H9 (cell line): ENCODE data around the gene SPATA2. TPM values are rescaled to one million over a fixed set of nuclear protein-coding genes. Genes with fewer than 3 reads are reported as not detected.

Source experiments
- DNase-seq: peaks from one replicate; pipeline ENCODE4 v3.0.0-alpha.2; 2017
- H2AFZ ChIP-seq: one replicate; pipeline ENCODE4 v1.6.1; 2013; ENCODE audit warnings: mild to moderate bottlenecking, low read length, control low read depth, moderate library complexity
- H2AK5ac ChIP-seq: 2 replicates; pipeline ENCODE4 v1.6.1; 2013; ENCODE audit warnings: low read length, control low read depth, mixed read lengths; ENCODE audit not compliant: insufficient read length
- H2BK120ac ChIP-seq: one replicate; pipeline ENCODE4 v1.6.1; 2013; ENCODE audit warnings: low read depth, mild to moderate bottlenecking, low read length, control low read depth, inconsistent platforms; ENCODE audit not compliant: poor library complexity, severe bottlenecking
- H2BK12ac ChIP-seq: 2 replicates; pipeline ENCODE4 v1.6.1; 2013; ENCODE audit warnings: low read length, control low read depth, mixed read lengths, low read depth; ENCODE audit not compliant: insufficient read length
- H2BK15ac ChIP-seq: 2 replicates; pipeline ENCODE4 v1.6.1; 2013; ENCODE audit warnings: low read depth, low read length, control low read depth
- H2BK20ac ChIP-seq: one replicate; pipeline ENCODE4 v1.6.1; 2013; ENCODE audit warnings: low read depth, mild to moderate bottlenecking, low read length, control low read depth, inconsistent platforms; ENCODE audit not compliant: poor library complexity, severe bottlenecking
- H2BK5ac ChIP-seq: 2 replicates; pipeline ENCODE4 v1.6.1; 2013; ENCODE audit warnings: low read length, control low read depth, mixed read lengths; ENCODE audit not compliant: insufficient read length
- H3K14ac ChIP-seq: 2 replicates; pipeline ENCODE4 v1.6.1; 2013; ENCODE audit warnings: low read length, control low read depth; ENCODE audit not compliant: insufficient read depth
- H3K18ac ChIP-seq: 2 replicates; pipeline ENCODE4 v1.6.1; 2013; ENCODE audit warnings: low read depth, mild to moderate bottlenecking, mixed read lengths, low read length, control low read depth; ENCODE audit not compliant: insufficient read length
- H3K23ac ChIP-seq: 2 replicates; pipeline ENCODE4 v1.6.1; 2013; ENCODE audit warnings: low read length, control low read depth, mixed read lengths, low read depth; ENCODE audit not compliant: insufficient read length
- H3K23me2 ChIP-seq: 2 replicates; pipeline ENCODE4 v1.6.1; 2013; ENCODE audit warnings: low read depth, mild to moderate bottlenecking, mixed read lengths, low read length, control low read depth; ENCODE audit not compliant: insufficient read length, poor library complexity, severe bottlenecking
- H3K27ac ChIP-seq: 2 replicates; pipeline ENCODE4 v1.5.1; 2013; ENCODE audit warnings: low read length, control low read depth, mixed read lengths, low read depth; ENCODE audit not compliant: insufficient read length
- H3K27me3 ChIP-seq: 2 replicates; pipeline ENCODE4 v1.6.1; 2013; ENCODE audit warnings: low read length, control low read depth, inconsistent platforms; ENCODE audit not compliant: insufficient read depth
- H3K4ac ChIP-seq: 2 replicates; pipeline ENCODE4 v1.6.1; 2013; ENCODE audit warnings: low read depth, mild to moderate bottlenecking, control low read depth, inconsistent platforms, low read length, moderate library complexity
- H3K4me1 ChIP-seq: 2 replicates; pipeline ENCODE4 v1.6.1; 2013; ENCODE audit warnings: low read length, control low read depth, inconsistent platforms; ENCODE audit not compliant: insufficient read depth
- H3K4me2 ChIP-seq: 2 replicates; pipeline ENCODE4 v1.6.1; 2013; ENCODE audit warnings: low read length, control low read depth, mixed read lengths; ENCODE audit not compliant: insufficient read length, insufficient read depth
- H3K56ac ChIP-seq: 2 replicates; pipeline ENCODE4 v1.6.1; 2013; ENCODE audit warnings: low read depth, mild to moderate bottlenecking, mixed read lengths, low read length, control low read depth; ENCODE audit not compliant: insufficient read length
- H3K79me1 ChIP-seq: 2 replicates; pipeline ENCODE4 v1.6.1; 2013; ENCODE audit warnings: low read depth, mild to moderate bottlenecking, moderate library complexity, low read length, control low read depth, inconsistent platforms; ENCODE audit not compliant: insufficient read depth, poor library complexity, severe bottlenecking
- H3K79me2 ChIP-seq: 2 replicates; pipeline ENCODE4 v1.6.1; 2013; ENCODE audit warnings: low read length, control low read depth, inconsistent platforms; ENCODE audit not compliant: insufficient read depth
- H3K9ac ChIP-seq: 2 replicates; pipeline ENCODE4 v1.6.1; 2013; ENCODE audit warnings: low read length, control low read depth, mixed read lengths; ENCODE audit not compliant: insufficient read length; ENCODE audit errors: extremely low read depth
- H3K9me3 ChIP-seq: one replicate; pipeline ENCODE4 v1.6.1; 2013; ENCODE audit warnings: low read depth, low read length, inconsistent platforms; ENCODE audit not compliant: control insufficient read depth
- H3T11ph ChIP-seq: one replicate; pipeline ENCODE4 v1.6.1; 2013; ENCODE audit warnings: mild to moderate bottlenecking, low read length, control low read depth, inconsistent platforms
- H4K20me1 ChIP-seq: one replicate; pipeline ENCODE4 v1.6.1; 2013; ENCODE audit not compliant: control insufficient read depth, insufficient read length, insufficient read depth
- H4K5ac ChIP-seq: 2 replicates; pipeline ENCODE4 v1.6.1; 2013; ENCODE audit warnings: low read depth, mild to moderate bottlenecking, mixed read lengths, low read length, control low read depth; ENCODE audit not compliant: insufficient read length
- H4K8ac ChIP-seq: replicated peaks from 2 replicates; pipeline ENCODE4 v1.6.1; 2013; ENCODE audit warnings: low read length, control low read depth, mixed read lengths, low read depth; ENCODE audit not compliant: insufficient read length
- H4K91ac ChIP-seq: 2 replicates; pipeline ENCODE4 v1.6.1; 2013; ENCODE audit warnings: low read depth, mild to moderate bottlenecking, moderate library complexity, mixed read lengths, low read length, control low read depth; ENCODE audit not compliant: insufficient read length
- H3K27ac Mint-ChIP-seq, 3 experiments: 2 replicates in 2 of 3; 3 replicates in 1 of 3; pipeline ENCODE4 v1.8.0; 2020 to 2021; ENCODE audit warnings: mixed read lengths in 3 of 3, mild to moderate bottlenecking in 1 of 3, moderate library complexity in 1 of 3
- H3K27me3 Mint-ChIP-seq: 2 replicates; pipeline ENCODE4 v1.8.0; 2021; ENCODE audit warnings: low read depth, mild to moderate bottlenecking, moderate library complexity, mixed read lengths
- H3K36me3 Mint-ChIP-seq, 3 experiments: 2 replicates in 2 of 3; 3 replicates in 1 of 3; pipeline ENCODE4 v1.8.0; 2020 to 2021; ENCODE audit warnings: low read depth in 3 of 3, mixed read lengths in 3 of 3; ENCODE audit not compliant: insufficient read depth in 1 of 3
- H3K4me1 Mint-ChIP-seq, 2 experiments: 2 replicates each; pipeline ENCODE4 v1.8.0; 2020; ENCODE audit warnings: mixed read lengths in 2 of 2
- H3K4me3 Mint-ChIP-seq, 2 experiments: 2 replicates in 1 of 2; 3 replicates in 1 of 2; pipeline ENCODE4 v1.8.0; 2020 to 2021; ENCODE audit warnings: mild to moderate bottlenecking in 2 of 2, mixed read lengths in 2 of 2, moderate library complexity in 1 of 2
- H3K9me3 Mint-ChIP-seq, 2 experiments: 2 replicates in 1 of 2; 3 replicates in 1 of 2; pipeline ENCODE4 v1.8.0; 2020; ENCODE audit warnings: mild to moderate bottlenecking in 2 of 2, mixed read lengths in 2 of 2, moderate library complexity in 1 of 2
- WGBS: extraction: QIAGEN DNeasy Blood & Tissue Kit; methylation state at CpG from one replicate; pipeline ENCODE4 v1.1.7; 2013; ENCODE audit warnings: missing lambda C conversion rate, low lambda C conversion rate, mixed read lengths; ENCODE audit not compliant: insufficient read length; ENCODE audit errors: extremely low coverage; 5-methylcytosine and 5-hydroxymethylcytosine counted together
- long read RNA-seq: library from polyadenylated mRNA; unstranded; transcript quantifications from one replicate; pipeline ENCODE4 v2.0.0, GENCODE V29; 2020
- total RNA-seq: library from RNA; stranded (reverse); gene quantifications from 2 replicates; pipeline ENCODE4 v1.2.1, GENCODE V29; 2021
- TF ChIP-seq, protein P1 (sequence below): fragments of 200-600 bp; sonication (generic); conservative IDR thresholded peaks from 3 replicates; pipeline ENCODE4 v1.8.0; 2021; ENCODE audit warnings: antibody characterized with exemption, mild to moderate bottlenecking

Gene SPATA2, protein sequence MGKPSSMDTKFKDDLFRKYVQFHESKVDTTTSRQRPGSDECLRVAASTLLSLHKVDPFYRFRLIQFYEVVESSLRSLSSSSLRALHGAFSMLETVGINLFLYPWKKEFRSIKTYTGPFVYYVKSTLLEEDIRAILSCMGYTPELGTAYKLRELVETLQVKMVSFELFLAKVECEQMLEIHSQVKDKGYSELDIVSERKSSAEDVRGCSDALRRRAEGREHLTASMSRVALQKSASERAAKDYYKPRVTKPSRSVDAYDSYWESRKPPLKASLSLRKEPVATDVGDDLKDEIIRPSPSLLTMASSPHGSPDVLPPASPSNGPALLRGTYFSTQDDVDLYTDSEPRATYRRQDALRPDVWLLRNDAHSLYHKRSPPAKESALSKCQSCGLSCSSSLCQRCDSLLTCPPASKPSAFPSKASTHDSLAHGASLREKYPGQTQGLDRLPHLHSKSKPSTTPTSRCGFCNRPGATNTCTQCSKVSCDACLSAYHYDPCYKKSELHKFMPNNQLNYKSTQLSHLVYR
- 9.6 and 9.8 TPM in 2 replicates for total RNA-seq
- long read RNA-seq, full-length matches to known transcripts: 48 of 53 reads
- long read RNA-seq, partial matches to known transcripts: 0 of 53 reads
- long read RNA-seq, other reads (novel, unspliced or antisense): 5 of 53 reads

DNA sequence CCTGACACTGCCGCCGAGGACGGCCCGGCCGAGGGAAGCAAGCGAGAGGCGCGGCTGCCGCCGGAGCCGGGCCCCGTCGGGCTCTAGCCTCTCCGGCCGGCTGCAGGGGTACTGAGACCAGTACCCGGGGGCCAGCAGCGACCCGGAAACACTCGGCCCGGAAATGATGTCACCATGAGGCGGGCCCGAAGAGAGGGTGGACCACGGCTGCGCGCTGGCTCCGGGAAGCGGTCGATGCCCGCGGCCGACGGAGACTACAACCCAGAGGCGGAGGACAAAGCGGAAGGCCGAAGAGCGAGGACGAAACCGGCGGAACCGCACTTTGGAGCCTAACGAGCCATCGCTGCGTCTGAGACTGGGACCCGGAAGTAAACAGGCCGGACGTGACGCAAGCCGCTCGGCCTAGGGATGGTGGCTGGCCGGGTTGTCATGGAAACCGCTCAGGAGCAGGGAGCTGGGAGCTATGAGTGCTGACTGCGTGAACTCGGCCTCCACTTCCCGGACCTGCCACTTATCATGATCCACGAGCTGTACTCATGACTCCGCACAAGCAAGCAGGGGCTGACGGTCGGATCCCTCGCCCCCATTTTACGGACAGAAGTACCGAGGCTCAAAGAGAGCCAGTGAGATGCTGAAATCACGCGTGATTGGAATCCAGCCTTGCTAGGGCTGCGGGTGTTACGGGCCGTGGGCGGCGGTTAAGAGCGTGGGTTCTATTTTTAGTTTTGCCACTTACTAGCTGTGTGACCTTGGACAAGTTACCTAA lies at the start of gene SPATA2:
Gene SPATA2 (minus strand): TSS at position 150 of the 766 bp plus-strand sequence. CDS start 7,039 bp downstream, outside the sequence.
- H3K18ac ChIP-seq: peak within 1 kb of the TSS; percentile 100
- Mint-ChIP-seq H3K27me3 (peaks cover 7% of the 10 kb centered on the region), H3K4me1 (peaks cover 16 to 20% of the 10 kb centered on the region in 2 experiments), H3K27ac (peak within 1 kb of the TSS; percentile 100), H3K9me3 (no peaks in the 10 kb centered on the region; a peak in 1 of 5 replicates), H3K4me3 (peak within 1 kb of the TSS; percentile 97 to 99), H3K36me3 (no peaks in the 10 kb centered on the region; a peak in 1 of 7 replicates)
- H2BK20ac ChIP-seq: peak within 1 kb of the TSS; percentile 99
- peak within 1 kb of the TSS; percentile 95 for H2AFZ ChIP-seq
- peak; percentile 95 for DNase-seq
- no peaks in the 10 kb centered on the region for H4K20me1 ChIP-seq
- H2BK5ac ChIP-seq: peak within 1 kb of the TSS; percentile 100
- H3K4ac ChIP-seq: peak within 1 kb of the TSS; percentile 92
- H3K27ac ChIP-seq: peak within 1 kb of the TSS; percentile 94
- H3K9ac ChIP-seq: peak within 1 kb of the TSS; percentile 99
- no peaks in the 10 kb centered on the region for H3K9me3 ChIP-seq
- peak within 1 kb of the TSS; percentile 100 for H4K5ac ChIP-seq
- no CpG with 5 or more reads among the region's 69 CpGs for WGBS
- H3K14ac ChIP-seq: peak within 1 kb of the TSS; percentile 100
- H4K8ac ChIP-seq: peak within 1 kb of the TSS; percentile 99
- peaks cover 9% of the 10 kb centered on the region for H3K79me1 ChIP-seq
- peak within 1 kb of the TSS; percentile 100 for H2BK120ac ChIP-seq
- TF ChIP-seq, protein P1, sequence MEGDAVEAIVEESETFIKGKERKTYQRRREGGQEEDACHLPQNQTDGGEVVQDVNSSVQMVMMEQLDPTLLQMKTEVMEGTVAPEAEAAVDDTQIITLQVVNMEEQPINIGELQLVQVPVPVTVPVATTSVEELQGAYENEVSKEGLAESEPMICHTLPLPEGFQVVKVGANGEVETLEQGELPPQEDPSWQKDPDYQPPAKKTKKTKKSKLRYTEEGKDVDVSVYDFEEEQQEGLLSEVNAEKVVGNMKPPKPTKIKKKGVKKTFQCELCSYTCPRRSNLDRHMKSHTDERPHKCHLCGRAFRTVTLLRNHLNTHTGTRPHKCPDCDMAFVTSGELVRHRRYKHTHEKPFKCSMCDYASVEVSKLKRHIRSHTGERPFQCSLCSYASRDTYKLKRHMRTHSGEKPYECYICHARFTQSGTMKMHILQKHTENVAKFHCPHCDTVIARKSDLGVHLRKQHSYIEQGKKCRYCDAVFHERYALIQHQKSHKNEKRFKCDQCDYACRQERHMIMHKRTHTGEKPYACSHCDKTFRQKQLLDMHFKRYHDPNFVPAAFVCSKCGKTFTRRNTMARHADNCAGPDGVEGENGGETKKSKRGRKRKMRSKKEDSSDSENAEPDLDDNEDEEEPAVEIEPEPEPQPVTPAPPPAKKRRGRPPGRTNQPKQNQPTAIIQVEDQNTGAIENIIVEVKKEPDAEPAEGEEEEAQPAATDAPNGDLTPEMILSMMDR: no peak
- peaks cover 10% of the 10 kb centered on the region for H3K23me2 ChIP-seq
- peak within 1 kb of the TSS; percentile 100 for H2BK12ac ChIP-seq
- peaks cover 2% of the 10 kb centered on the region; the same call in 1 of the 2 replicates for H3K4me1 ChIP-seq
- H3K79me2 ChIP-seq: peaks cover 18% of the 10 kb centered on the region; the same call in 1 of the 2 replicates
- no peak within 1 kb of the TSS for H2BK15ac ChIP-seq
- peak within 1 kb of the TSS; percentile 100 for H3T11ph ChIP-seq
- H3K27me3 ChIP-seq: no peaks in the 10 kb centered on the region
- no peak within 1 kb of the TSS for H2AK5ac ChIP-seq
- peak within 1 kb of the TSS; percentile 97 for H3K56ac ChIP-seq
- H3K23ac ChIP-seq: no peak within 1 kb of the TSS
- no peak within 1 kb of the TSS for H4K91ac ChIP-seq
- peak within 1 kb of the TSS; percentile 90 for H3K4me2 ChIP-seq
